ENCODE data around the gene GDAP1L1. TPM values are rescaled to one million over a fixed set of nuclear protein-coding genes. Genes with fewer than 3 reads are reported as not detected.

Gene GDAP1L1
- polyA plus RNA-seq, 1 experiment = not detected

GRCh38 chr20:44254073-44254472 is 7.0 kb downstream of the GDAP1L1 start:
- TF ChIP-seq CTCF (IDR thresholded peaks at IDR 0.05; ENCODE audit: insufficient read depth, low read depth, low read length) = no peak
- Histone ChIP-seq H3K27me3 (ENCODE audit: control insufficient read depth, insufficient read depth, low read length) (no peaks in the 10 kb centered on the region), H3K36me3 (ENCODE audit: control insufficient read depth, insufficient read depth, low read length) (no peaks in the 10 kb centered on the region), H3K4me3 (ENCODE audit: low read depth, low read length) (no peak overlapping the region)
- no peak for DNase-seq (ENCODE audit: low read depth)
- ChIA-PET CTCF (interaction anchor here (1.0 to 1.7 kb wide), 2 partner anchors 9 to 37 kb away, joined by 3 to 4 read pairs; no protein-coding TSS in a partner anchor), POLR2A (no interaction called here)

- POLR2A ChIA-PET = no interaction called here
Measured at GRCh38 chr20:44255942-44256341, 8.8 kb downstream of the GDAP1L1 start.

GRCh38 chr20:44256961-44257360 is 9.9 kb downstream of the GDAP1L1 start:
- Histone ChIP-seq H3K27me3 (ENCODE audit: control insufficient read depth, insufficient read depth, low read length) (no peaks in the 10 kb centered on the region), H3K36me3 (ENCODE audit: control insufficient read depth, insufficient read depth, low read length) (no peaks in the 10 kb centered on the region), H3K4me3 (ENCODE audit: low read depth, low read length) (no peak overlapping the region)
- ChIA-PET CTCF (no interaction called here), POLR2A (no interaction called here)
- TF ChIP-seq CTCF (IDR thresholded peaks at IDR 0.05; ENCODE audit: insufficient read depth, low read depth, low read length) = no peak
- DNase-seq (ENCODE audit: low read depth) = no peak

More at GRCh38 chr20:44255942-44256341, 8.8 kb downstream of the GDAP1L1 start:
- Histone ChIP-seq H3K4me3 (ENCODE audit: low read depth, low read length) (no peak overlapping the region), H3K27me3 (ENCODE audit: control insufficient read depth, insufficient read depth, low read length) (no peaks in the 10 kb centered on the region), H3K36me3 (ENCODE audit: control insufficient read depth, insufficient read depth, low read length) (no peaks in the 10 kb centered on the region)
- DNase-seq (ENCODE audit: low read depth) = no peak
- TF ChIP-seq CTCF (IDR thresholded peaks at IDR 0.05; ENCODE audit: insufficient read depth, low read depth, low read length) = no peak
- CTCF ChIA-PET = interaction anchor here (1.0 kb wide), 1 partner anchor 39 kb away, joined by 4 read pairs; no protein-coding TSS in a partner anchor

GRCh38 chr20:44258226-44258890 is 11.2 kb downstream of the GDAP1L1 start:
- H3K4me3 ChIP-seq (ENCODE audit: low read depth, low read length) = no peak overlapping the region
- no peak for DNase-seq (ENCODE audit: low read depth)
- ChIA-PET POLR2A (no interaction called here), CTCF (no interaction called here)
- H3K27me3 ChIP-seq (ENCODE audit: control insufficient read depth, insufficient read depth, low read length) = no peaks in the 10 kb centered on the region
- no peak for TF ChIP-seq CTCF (IDR thresholded peaks at IDR 0.05; ENCODE audit: insufficient read depth, low read depth, low read length)
- H3K36me3 ChIP-seq (ENCODE audit: control insufficient read depth, insufficient read depth, low read length) = no peaks in the 10 kb centered on the region

- no peaks in the 10 kb centered on the region for H3K27me3 ChIP-seq (ENCODE audit: control insufficient read depth, insufficient read depth, low read length)
- ChIA-PET POLR2A (no interaction called here), CTCF (interaction anchor here (1.0 to 1.4 kb wide), 5 partner anchors 10 to 48 kb away, joined by 3 to 7 read pairs (median 3); partner anchors contain the start of gene FITM2)
- no peak for DNase-seq (ENCODE audit: low read depth)
- H3K36me3 ChIP-seq (ENCODE audit: control insufficient read depth, insufficient read depth, low read length) = no peaks in the 10 kb centered on the region
- no peak overlapping the region for H3K4me3 ChIP-seq (ENCODE audit: low read depth, low read length)
- TF ChIP-seq CTCF (IDR thresholded peaks at IDR 0.05; ENCODE audit: insufficient read depth, low read depth, low read length) = no peak
Measured at GRCh38 chr20:44264287-44264686, 17.2 kb downstream of the GDAP1L1 start.

Data from BJ (cell line).